Progenitor cell of endocrine pancreas (in vitro differentiated cells): ENCODE data around the gene TAS2R14. TPM values are rescaled to one million over a fixed set of nuclear protein-coding genes. Genes with fewer than 3 reads are reported as not detected.
A peak's percentile ranks its signal among the peaks of the same experiment; 100 is the strongest.

Experiments used
- DNase-seq: peaks from one replicate; pipeline ENCODE4 v3.0.0; 2021; ENCODE audit warnings: low spot score; ENCODE audit not compliant: unreplicated experiment
- H3K27ac Mint-ChIP-seq: 2 replicates; pipeline ENCODE4 v1.8.0; 2021; ENCODE audit warnings: mild to moderate bottlenecking, moderate library complexity, mixed read lengths
- H3K27me3 Mint-ChIP-seq: 2 replicates; pipeline ENCODE4 v1.8.0; 2021; ENCODE audit warnings: mixed read lengths
- H3K36me3 Mint-ChIP-seq: 2 replicates; pipeline ENCODE4 v1.8.0; 2022; ENCODE audit warnings: mixed read lengths; ENCODE audit not compliant: insufficient read depth
- H3K4me1 Mint-ChIP-seq: 2 replicates; pipeline ENCODE4 v1.8.0; 2021; ENCODE audit warnings: low read depth, mixed read lengths
- H3K4me3 Mint-ChIP-seq: 2 replicates; pipeline ENCODE4 v1.8.0; 2021; ENCODE audit warnings: low read depth, mild to moderate bottlenecking, moderate library complexity, mixed read lengths
- H3K9me3 Mint-ChIP-seq: 2 replicates; pipeline ENCODE4 v1.8.0; 2021; ENCODE audit warnings: low read depth, mixed read lengths
- total RNA-seq: library from RNA; stranded (reverse); gene quantifications from 2 replicates; pipeline ENCODE4 v1.2.1, GENCODE V29; 2021
- TF ChIP-seq, protein P1 (sequence below): fragments of 200-600 bp; sonication (generic); IDR thresholded peaks from one replicate; pipeline ENCODE4 v1.5.0; 2021; ENCODE audit warnings: antibody characterized with exemption, mild to moderate bottlenecking; ENCODE audit not compliant: unreplicated experiment

Gene TAS2R14
- total RNA-seq, 1 donor from 2014 or later: 5.7 TPM

GRCh38 chr12:10900972-10901371, 38.1 kb downstream of the TAS2R14 start:
- TF ChIP-seq, protein P1, sequence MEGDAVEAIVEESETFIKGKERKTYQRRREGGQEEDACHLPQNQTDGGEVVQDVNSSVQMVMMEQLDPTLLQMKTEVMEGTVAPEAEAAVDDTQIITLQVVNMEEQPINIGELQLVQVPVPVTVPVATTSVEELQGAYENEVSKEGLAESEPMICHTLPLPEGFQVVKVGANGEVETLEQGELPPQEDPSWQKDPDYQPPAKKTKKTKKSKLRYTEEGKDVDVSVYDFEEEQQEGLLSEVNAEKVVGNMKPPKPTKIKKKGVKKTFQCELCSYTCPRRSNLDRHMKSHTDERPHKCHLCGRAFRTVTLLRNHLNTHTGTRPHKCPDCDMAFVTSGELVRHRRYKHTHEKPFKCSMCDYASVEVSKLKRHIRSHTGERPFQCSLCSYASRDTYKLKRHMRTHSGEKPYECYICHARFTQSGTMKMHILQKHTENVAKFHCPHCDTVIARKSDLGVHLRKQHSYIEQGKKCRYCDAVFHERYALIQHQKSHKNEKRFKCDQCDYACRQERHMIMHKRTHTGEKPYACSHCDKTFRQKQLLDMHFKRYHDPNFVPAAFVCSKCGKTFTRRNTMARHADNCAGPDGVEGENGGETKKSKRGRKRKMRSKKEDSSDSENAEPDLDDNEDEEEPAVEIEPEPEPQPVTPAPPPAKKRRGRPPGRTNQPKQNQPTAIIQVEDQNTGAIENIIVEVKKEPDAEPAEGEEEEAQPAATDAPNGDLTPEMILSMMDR: no peak
- no peaks in the 10 kb centered on the region for H3K27me3 Mint-ChIP-seq
- H3K4me3 Mint-ChIP-seq: no peak overlapping the region
- DNase-seq: no peak
- peaks cover 2% of the 10 kb centered on the region for H3K4me1 Mint-ChIP-seq
- H3K36me3 Mint-ChIP-seq: peaks cover 43% of the 10 kb centered on the region
- peak overlapping the region; percentile 47 for H3K27ac Mint-ChIP-seq
- H3K9me3 Mint-ChIP-seq: peaks cover 42% of the 10 kb centered on the region

DNA sequence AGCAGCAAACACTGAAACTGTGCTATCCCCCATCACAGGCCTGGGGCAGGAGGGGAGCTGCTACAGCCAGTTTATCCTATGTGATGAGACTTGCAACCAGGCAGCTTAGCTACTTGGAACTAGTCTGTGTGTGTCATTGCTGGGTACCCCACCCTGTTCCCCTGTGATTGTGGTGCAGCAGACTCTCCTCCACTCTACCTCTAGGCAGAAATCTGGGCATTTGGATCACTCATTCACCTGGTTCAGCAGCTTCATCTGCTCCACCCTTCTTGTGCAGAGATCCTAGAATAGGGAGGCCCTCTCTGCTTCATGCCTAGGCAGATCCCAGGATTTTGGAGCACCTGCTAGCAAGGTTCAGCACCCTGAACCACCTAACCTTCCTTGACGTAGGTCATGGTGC, 38.5 kb downstream of the TAS2R14 start:
- DNase-seq: no peak
- no peaks in the 10 kb centered on the region for H3K27me3 Mint-ChIP-seq
- peaks cover 2% of the 10 kb centered on the region for H3K4me1 Mint-ChIP-seq
- H3K4me3 Mint-ChIP-seq: no peak overlapping the region
- no peak overlapping the region for H3K27ac Mint-ChIP-seq
- TF ChIP-seq, protein P1: no peak
- H3K9me3 Mint-ChIP-seq: peaks cover 42% of the 10 kb centered on the region
- peaks cover 40% of the 10 kb centered on the region for H3K36me3 Mint-ChIP-seq

- TF ChIP-seq, protein P1: no peak
- no peaks in the 10 kb centered on the region for H3K27me3 Mint-ChIP-seq
- H3K4me3 Mint-ChIP-seq: no peak overlapping the region
- H3K9me3 Mint-ChIP-seq: peaks cover 16% of the 10 kb centered on the region
- peaks cover 18% of the 10 kb centered on the region for H3K4me1 Mint-ChIP-seq
- no peak overlapping the region for H3K27ac Mint-ChIP-seq
- peaks cover 18% of the 10 kb centered on the region for H3K36me3 Mint-ChIP-seq
- no peak for DNase-seq
Observed at GRCh38 chr12:10896854-10897253, 42.2 kb downstream of the TAS2R14 start.

GRCh38 chr12:10891937-10892336, 47.1 kb downstream of the TAS2R14 start:
- Mint-ChIP-seq H3K27ac (no peak overlapping the region), H3K36me3 (peaks cover 7% of the 10 kb centered on the region), H3K9me3 (no peaks in the 10 kb centered on the region), H3K27me3 (no peaks in the 10 kb centered on the region), H3K4me3 (peak overlapping the region; percentile 9), H3K4me1 (peaks cover 29% of the 10 kb centered on the region)
- TF ChIP-seq, protein P1: no peak
- DNase-seq: no peak

GRCh38 chr12:10889226-10889625, 49.8 kb downstream of the TAS2R14 start:
- no peaks in the 10 kb centered on the region for H3K9me3 Mint-ChIP-seq
- H3K27me3 Mint-ChIP-seq: no peaks in the 10 kb centered on the region
- H3K4me3 Mint-ChIP-seq: no peak overlapping the region

More at GRCh38 chr12:10889226-10889625, 49.8 kb downstream of the TAS2R14 start:
- DNase-seq: no peak
- no peak overlapping the region for H3K27ac Mint-ChIP-seq
- H3K36me3 Mint-ChIP-seq: peaks cover 5% of the 10 kb centered on the region
- H3K4me1 Mint-ChIP-seq: peaks cover 33% of the 10 kb centered on the region
- TF ChIP-seq, protein P1: no peak

Other genes starting within 250 kb of the TAS2R14 start
- gene YBX3, start 215.9 kb downstream of the TAS2R14 start, total RNA-seq: 200 and 215 TPM in 2 replicates
- not detected in 2 replicates for gene TAS2R7, start 136.6 kb downstream of the TAS2R14 start, total RNA-seq
- 0.24 TPM in 1 of 2 replicates, not detected in the other for gene TAS2R8, start 132.0 kb downstream of the TAS2R14 start, total RNA-seq
- 0.26 and 0.29 TPM in 2 replicates for gene TAS2R9, start 129.1 kb downstream of the TAS2R14 start, total RNA-seq
- 1.6 and 3.1 TPM in 2 replicates for gene TAS2R10, start 112.9 kb downstream of the TAS2R14 start, total RNA-seq
- 8.7 and 9.4 TPM in 2 replicates for gene PRR4, start 89.8 kb downstream of the TAS2R14 start, total RNA-seq
- gene PRH1, start 55.0 kb downstream of the TAS2R14 start, total RNA-seq: 40.0 and 43.8 TPM in 2 replicates
- 3.0 and 3.4 TPM in 2 replicates for gene TAS2R13, start 29.7 kb downstream of the TAS2R14 start, total RNA-seq
- not detected in 2 replicates for gene PRH2, start 10.0 kb downstream of the TAS2R14 start, total RNA-seq
- gene TAS2R50, start 47.6 kb upstream of the TAS2R14 start, total RNA-seq: 2.7 and 3.5 TPM in 2 replicates
- gene TAS2R20, start 59.0 kb upstream of the TAS2R14 start, total RNA-seq: 3.8 and 4.0 TPM in 2 replicates
- gene TAS2R19, start 83.4 kb upstream of the TAS2R14 start, total RNA-seq: 6.6 and 8.5 TPM in 2 replicates
- gene TAS2R31, start 92.1 kb upstream of the TAS2R14 start, total RNA-seq: 8.6 and 10.3 TPM in 2 replicates
- gene TAS2R46, start 123.0 kb upstream of the TAS2R14 start, total RNA-seq: 2.6 and 3.3 TPM in 2 replicates
- 1.2 and 1.9 TPM in 2 replicates for gene TAS2R43, start 153.1 kb upstream of the TAS2R14 start, total RNA-seq
- gene TAS2R30, start 195.4 kb upstream of the TAS2R14 start, total RNA-seq: 5.6 and 6.3 TPM in 2 replicates
- 22.9 and 25.5 TPM in 2 replicates for gene SMIM10L1, start 231.9 kb upstream of the TAS2R14 start, total RNA-seq
- not detected in 2 replicates for gene TAS2R42, start 247.7 kb upstream of the TAS2R14 start, total RNA-seq